CD8-positive, alpha-beta memory T cell (primary cell): Measurements from ENCODE around the gene RASSF5. TPM values are rescaled to one million over a fixed set of nuclear protein-coding genes. Genes with fewer than 3 reads are reported as not detected.

Experiments used
- CTCF ChIA-PET: fragments of 350-600 bp; sonication (Branson Sonifier 250); formaldehyde crosslinking; loops from one replicate; lab custom pipeline; 2021; ENCODE audit warnings: antibody characterized with exemption; lab: Charles Lee
- POLR2A ChIA-PET: fragments of 350-600 bp; sonication (Branson Sonifier 250); formaldehyde crosslinking; loops from one replicate; lab custom pipeline; 2021; ENCODE audit warnings: antibody characterized with exemption; lab: Charles Lee
- DNase-seq, 5 donors: peaks; one replicate each; pipeline versions ENCODE4 v3.0.0 to v3.0.0-alpha.2; 2020 to 2022; ENCODE audit warnings: mixed read lengths in 1 of 5
- H3K27ac ChIP-seq: one replicate; pipeline ENCODE4 v1.7.0; 2013; ENCODE audit warnings: low read depth, mild to moderate bottlenecking, low read length, moderate library complexity
- H3K27me3 ChIP-seq: 2 replicates; pipeline ENCODE4 v1.7.0; 2013; ENCODE audit warnings: low read length, mild to moderate bottlenecking; ENCODE audit not compliant: insufficient read depth, poor library complexity, severe bottlenecking
- H3K36me3 ChIP-seq: 2 replicates; pipeline ENCODE4 v1.7.0; 2013; ENCODE audit warnings: mild to moderate bottlenecking, low read length, moderate library complexity; ENCODE audit not compliant: insufficient read depth
- H3K4me1 ChIP-seq: 2 replicates; pipeline ENCODE4 v1.7.0; 2013; ENCODE audit warnings: mild to moderate bottlenecking, low read length, moderate library complexity; ENCODE audit not compliant: insufficient read depth
- H3K4me3 ChIP-seq: 2 replicates; pipeline ENCODE4 v1.7.0; 2013; ENCODE audit warnings: mild to moderate bottlenecking, low read length
- H3K9me3 ChIP-seq: 2 replicates; pipeline ENCODE4 v1.7.0; 2013; ENCODE audit warnings: mild to moderate bottlenecking, low read length
- H3K27ac Mint-ChIP-seq, 8 donors: one replicate each; pipeline ENCODE4 v1.8.0; 2020 to 2021; ENCODE audit warnings: mixed read lengths in 8 of 8, mild to moderate bottlenecking in 6 of 8, inconsistent platforms in 3 of 8, moderate library complexity in 3 of 8
- H3K27me3 Mint-ChIP-seq, 2 donors: one replicate each; pipeline ENCODE4 v1.8.0; 2020 to 2021; ENCODE audit warnings: mixed read lengths in 2 of 2, mild to moderate bottlenecking in 1 of 2, moderate library complexity in 1 of 2
- H3K36me3 Mint-ChIP-seq, 3 donors: one replicate each; pipeline ENCODE4 v1.8.0; 2020 to 2021; ENCODE audit warnings: mixed read lengths in 3 of 3, inconsistent platforms in 1 of 3, mild to moderate bottlenecking in 1 of 3
- H3K4me1 Mint-ChIP-seq, 3 donors: one replicate each; pipeline ENCODE4 v1.8.0; 2020 to 2021; ENCODE audit warnings: mixed read lengths in 3 of 3, inconsistent platforms in 1 of 3, mild to moderate bottlenecking in 1 of 3
- H3K4me3 Mint-ChIP-seq, 7 donors: one replicate each; pipeline ENCODE4 v1.8.0; 2020 to 2021; ENCODE audit warnings: mixed read lengths in 7 of 7, mild to moderate bottlenecking in 6 of 7, moderate library complexity in 4 of 7, inconsistent platforms in 2 of 7
- H3K9me3 Mint-ChIP-seq, 5 donors: one replicate each; pipeline ENCODE4 v1.8.0; 2020 to 2022; ENCODE audit warnings: mixed read lengths in 5 of 5, mild to moderate bottlenecking in 3 of 5, moderate library complexity in 2 of 5, inconsistent platforms in 1 of 5
- polyA plus RNA-seq: library from polyadenylated mRNA; unstranded; fragments of 300-500 nt; fragmentation: Illumina TruSeq; gene quantifications from one replicate; pipeline ENCODE4 v1.2.3, GENCODE V29; 2021
- total RNA-seq, 2 experiments: library from RNA; stranded (reverse); gene quantifications; one replicate each; pipeline ENCODE4 v1.2.3, GENCODE V29; 2021

RASSF5 gene
- total and polyA plus RNA-seq, 3 experiments from 2014 or later: 163 to 329 (median 165) TPM

GRCh38 chr1:206505702-206506355 is 1.5 kb upstream of the RASSF5 start:
- Histone ChIP-seq H3K4me3 (no peak overlapping the region), H3K4me1 (peaks cover 35% of the 10 kb centered on the region), H3K27ac (no peak overlapping the region), H3K9me3 (no peaks in the 10 kb centered on the region), H3K36me3 (no peaks in the 10 kb centered on the region), H3K27me3 (peaks cover 17% of the 10 kb centered on the region)
- Mint-ChIP-seq H3K4me3 (peak overlapping the region; percentile 69 to 89 (median 83)), H3K9me3 (no peaks in the 10 kb centered on the region), H3K27me3 (peaks cover 12 to 19% of the 10 kb centered on the region in 2 donors), H3K27ac (peak overlapping the region in 6 of 8 donors; percentile 3 to 84 (median 53)), H3K36me3 (no peaks in the 10 kb centered on the region), H3K4me1 (peaks cover 37 to 56% (median 48%) of the 10 kb centered on the region in 3 donors)
- ChIA-PET POLR2A (interaction anchor here (0.6 to 1.0 kb wide), 2 partner anchors 40 to 106 kb away, joined by 4 read pairs; partner anchors contain the start of gene EIF2D), CTCF (interaction anchor here (1.3 to 2.8 kb wide), 6 partner anchors 12 to 78 kb away, joined by 3 to 9 read pairs (median 6); partner anchors contain the start of gene IKBKE)
- DNase-seq: no peak

GRCh38 chr1:206506405-206507283 is 687 bp upstream of the RASSF5 start:
- Histone ChIP-seq H3K4me1 (peaks cover 35% of the 10 kb centered on the region), H3K9me3 (no peaks in the 10 kb centered on the region), H3K4me3 (peak overlapping the region; percentile 55), H3K36me3 (no peaks in the 10 kb centered on the region), H3K27me3 (peaks cover 17% of the 10 kb centered on the region), H3K27ac (no peak overlapping the region)
- no peaks in the 10 kb centered on the region for H3K9me3 Mint-ChIP-seq
- peaks cover 12 to 22% of the 10 kb centered on the region in 2 donors for H3K27me3 Mint-ChIP-seq
- POLR2A ChIA-PET: interaction anchor here (0.7 to 1.0 kb wide), 3 partner anchors 37 to 105 kb away, joined by 3 to 6 read pairs (median 4); partner anchors contain the start of genes EIF2D and IKBKE
- H3K4me1 Mint-ChIP-seq: peaks cover 37 to 56% (median 48%) of the 10 kb centered on the region in 3 donors
- H3K27ac Mint-ChIP-seq: peak overlapping the region in 6 of 8 donors; percentile 17 to 76 (median 34)
- peaks cover 0 to under 1% (median 0%) of the 10 kb centered on the region in 3 donors for H3K36me3 Mint-ChIP-seq
- CTCF ChIA-PET: interaction anchor here (1.0 to 2.8 kb wide), 7 partner anchors 13 to 182 kb away, joined by 3 to 9 read pairs (median 6); partner anchors contain the start of gene IKBKE
- no peak for DNase-seq
- H3K4me3 Mint-ChIP-seq: peak overlapping the region; percentile 81 to 90 (median 84)

GRCh38 chr1:206508130-206508889 is 979 bp downstream of the RASSF5 start:
- H3K4me3 ChIP-seq: peak overlapping the region; percentile 55

GRCh38 chr1:206508956-206509355 is 1.6 kb downstream of the RASSF5 start:
- POLR2A ChIA-PET: interaction anchor here (1.0 kb wide), 1 partner anchor 38 kb away, joined by 3 read pairs; the partner anchor contains the start of gene IKBKE
- H3K9me3 Mint-ChIP-seq: no peaks in the 10 kb centered on the region
- no peak overlapping the region for H3K27ac ChIP-seq
- H3K36me3 Mint-ChIP-seq: peaks cover 0 to 2% (median 0%) of the 10 kb centered on the region in 3 donors
- peak overlapping the region; percentile 74 to 80 (median 74) for H3K4me3 Mint-ChIP-seq
- no peak overlapping the region for H3K4me3 ChIP-seq
- peak overlapping the region in 1 of 8 donors; percentile 10 for H3K27ac Mint-ChIP-seq
- H3K27me3 ChIP-seq: peaks cover 17% of the 10 kb centered on the region
- CTCF ChIA-PET: no interaction called here
- peaks cover 30 to 48% (median 40%) of the 10 kb centered on the region in 3 donors for H3K4me1 Mint-ChIP-seq
- H3K4me1 ChIP-seq: peaks cover 30% of the 10 kb centered on the region
- H3K36me3 ChIP-seq: no peaks in the 10 kb centered on the region
- H3K27me3 Mint-ChIP-seq: peaks cover 12 to 22% of the 10 kb centered on the region in 2 donors
- H3K9me3 ChIP-seq: no peaks in the 10 kb centered on the region
- DNase-seq: no peak

More at GRCh38 chr1:206508130-206508889, 979 bp downstream of the RASSF5 start:
- Histone ChIP-seq H3K9me3 (no peaks in the 10 kb centered on the region), H3K4me1 (peaks cover 35% of the 10 kb centered on the region), H3K27me3 (peaks cover 17% of the 10 kb centered on the region), H3K27ac (no peak overlapping the region), H3K36me3 (no peaks in the 10 kb centered on the region)
- H3K27me3 Mint-ChIP-seq: peaks cover 12 to 22% of the 10 kb centered on the region in 2 donors
- CTCF ChIA-PET: interaction anchor here (2.8 kb wide), 1 partner anchor 37 kb away, joined by 9 read pairs; no protein-coding TSS in a partner anchor
- peaks cover 0 to 2% (median 0%) of the 10 kb centered on the region in 3 donors for H3K36me3 Mint-ChIP-seq
- DNase-seq: no peak
- H3K27ac Mint-ChIP-seq: peak overlapping the region in 4 of 8 donors; percentile 10 to 77 (median 41)
- peaks cover 34 to 54% (median 47%) of the 10 kb centered on the region in 3 donors for H3K4me1 Mint-ChIP-seq
- POLR2A ChIA-PET: no interaction called here
- peak overlapping the region; percentile 74 to 88 (median 76) for H3K4me3 Mint-ChIP-seq
- no peaks in the 10 kb centered on the region for H3K9me3 Mint-ChIP-seq

DNA sequence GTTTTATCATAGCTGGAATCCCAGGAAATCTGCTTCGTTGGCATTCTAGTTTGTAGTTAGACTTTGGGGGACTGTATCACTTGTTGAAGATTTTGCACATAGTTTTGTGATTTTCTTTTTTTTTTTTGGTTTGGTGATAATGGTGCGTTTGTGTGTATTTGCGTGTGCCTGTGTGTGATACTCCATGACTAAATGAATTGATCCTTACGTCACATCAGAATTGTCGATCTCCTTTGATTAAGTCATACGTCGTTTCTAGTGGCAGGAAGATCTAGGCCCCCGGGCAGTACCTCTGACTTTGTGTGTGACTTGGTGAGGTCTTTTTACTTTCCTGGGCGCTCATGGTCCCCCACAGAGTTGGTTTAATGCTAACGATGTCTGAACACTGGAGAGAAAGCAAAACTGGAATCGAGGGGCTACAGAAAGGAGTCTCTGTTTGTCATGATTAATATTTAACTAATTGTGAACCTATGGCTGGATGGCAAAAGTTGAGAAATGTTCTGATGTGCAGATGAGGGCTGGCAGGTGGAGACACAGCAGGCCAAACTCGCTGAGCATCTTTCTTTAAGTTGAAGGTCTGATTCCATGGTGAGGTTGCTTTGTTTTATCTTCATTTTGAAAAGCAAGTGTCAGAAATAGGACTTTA is 2.4 kb downstream of the RASSF5 start:
- Mint-ChIP-seq H3K27me3 (peaks cover 12 to 22% of the 10 kb centered on the region in 2 donors), H3K36me3 (peaks cover 0 to 2% (median 0%) of the 10 kb centered on the region in 3 donors), H3K27ac (peak overlapping the region in 1 of 8 donors; percentile 43), H3K4me1 (peaks cover 22 to 40% (median 32%) of the 10 kb centered on the region in 3 donors), H3K9me3 (no peaks in the 10 kb centered on the region), H3K4me3 (peak overlapping the region in 2 of 7 donors; percentile 47 to 76)
- Histone ChIP-seq H3K27me3 (peaks cover 17% of the 10 kb centered on the region), H3K4me3 (no peak overlapping the region), H3K27ac (no peak overlapping the region), H3K9me3 (no peaks in the 10 kb centered on the region), H3K4me1 (peaks cover 23% of the 10 kb centered on the region), H3K36me3 (no peaks in the 10 kb centered on the region)
- no peak for DNase-seq
- POLR2A ChIA-PET: interaction anchor here (1.0 kb wide), 1 partner anchor 39 kb away, joined by 3 read pairs; the partner anchor contains the start of gene IKBKE
- CTCF ChIA-PET: interaction anchor here (1.1 kb wide), 1 partner anchor 30 kb away, joined by 3 read pairs; no protein-coding TSS in a partner anchor

GRCh38 chr1:206510371-206510770 is 3.0 kb downstream of the RASSF5 start:
- DNase-seq: no peak
- Histone ChIP-seq H3K4me1 (peaks cover 21% of the 10 kb centered on the region), H3K36me3 (no peaks in the 10 kb centered on the region), H3K9me3 (no peaks in the 10 kb centered on the region), H3K4me3 (no peak overlapping the region), H3K27me3 (peaks cover 17% of the 10 kb centered on the region), H3K27ac (no peak overlapping the region)
- peak overlapping the region in 2 of 7 donors; percentile 58 to 76 for H3K4me3 Mint-ChIP-seq
- CTCF ChIA-PET: interaction anchor here (1.1 kb wide), 1 partner anchor 31 kb away, joined by 3 read pairs; no protein-coding TSS in a partner anchor
- no peak overlapping the region for H3K27ac Mint-ChIP-seq
- H3K9me3 Mint-ChIP-seq: no peaks in the 10 kb centered on the region
- peaks cover 0 to 2% (median 0%) of the 10 kb centered on the region in 3 donors for H3K36me3 Mint-ChIP-seq
- peaks cover 12 to 22% of the 10 kb centered on the region in 2 donors for H3K27me3 Mint-ChIP-seq
- POLR2A ChIA-PET: no interaction called here
- H3K4me1 Mint-ChIP-seq: peaks cover 17 to 34% (median 26%) of the 10 kb centered on the region in 3 donors
